Measurements from ENCODE around the gene OAS3.
A peak's percentile ranks its signal among the peaks of the same experiment; 100 is the strongest.
"Not testable (repeated sequence)": the region's sequence is repeated elsewhere in the genome, so short reads cannot be mapped to it uniquely, and the experiment has no call there.

OAS3 gene

GRCh38 chr12:112957125-112957524, 18.9 kb downstream of the OAS3 start:
- not testable (repeated sequence) for DNase-seq (ENCODE audit: low spot score)

GRCh38 chr12:112961074-112961473, 22.8 kb downstream of the OAS3 start:
- DNase-seq (ENCODE audit: low spot score) = no peak

GRCh38 chr12:112961536-112961935, 23.3 kb downstream of the OAS3 start:
- DNase-seq (ENCODE audit: low spot score) = no peak

- DNase-seq (ENCODE audit: low spot score) = peak; percentile 40
These were observed 24.3 kb downstream of the OAS3 start for GRCh38 chr12:112962561-112962960.

- DNase-seq (ENCODE audit: low spot score) = peak; percentile 45
These were observed 25.1 kb downstream of the OAS3 start for GRCh38 chr12:112963227-112963861.

- DNase-seq (ENCODE audit: low spot score) = no peak
These were observed 25.9 kb downstream of the OAS3 start for GRCh38 chr12:112964067-112964670.

GRCh38 chr12:112964915-112965314, 26.6 kb downstream of the OAS3 start:
- DNase-seq (ENCODE audit: low spot score) = no peak

GRCh38 chr12:112965643-112966042, 27.4 kb downstream of the OAS3 start:
- DNase-seq (ENCODE audit: low spot score) = no peak

GRCh38 chr12:112967306-112967705, 29.0 kb downstream of the OAS3 start:
- no peak for DNase-seq (ENCODE audit: low spot score)

GRCh38 chr12:112967858-112968257, 29.6 kb downstream of the OAS3 start:
- DNase-seq (ENCODE audit: low spot score) = peak; percentile 26

- no peak for DNase-seq (ENCODE audit: low spot score)
These were observed 31.5 kb downstream of the OAS3 start for GRCh38 chr12:112969547-112970306.

- no peak for DNase-seq (ENCODE audit: low spot score)
These were observed 32.1 kb downstream of the OAS3 start for GRCh38 chr12:112970391-112970790.

GRCh38 chr12:112971248-112971647, 33.0 kb downstream of the OAS3 start:
- DNase-seq (ENCODE audit: low spot score) = no peak

GRCh38 chr12:112973011-112973735, 34.9 kb downstream of the OAS3 start:
- no peak for DNase-seq (ENCODE audit: low spot score)

- DNase-seq (ENCODE audit: low spot score) = no peak
These were observed 35.6 kb downstream of the OAS3 start for GRCh38 chr12:112973818-112974231.

- peak; percentile 34 for DNase-seq (ENCODE audit: low spot score)
These were observed 36.6 kb downstream of the OAS3 start for GRCh38 chr12:112974904-112975303.

- DNase-seq (ENCODE audit: low spot score) = peak; percentile 35
These were observed 38.9 kb downstream of the OAS3 start for GRCh38 chr12:112977139-112977538.

- DNase-seq (ENCODE audit: low spot score) = peak; percentile 38
These were observed 39.4 kb downstream of the OAS3 start for GRCh38 chr12:112977641-112978040.

- DNase-seq (ENCODE audit: low spot score) = peak; percentile 47
These were observed 40.1 kb downstream of the OAS3 start, which contains the start of gene OAS2 for GRCh38 chr12:112978163-112979040. Gene OAS2 (plus strand): TSS chr12:112978519. CDS start chr12:112978609, 90 bp downstream.

GRCh38 chr12:112979041-112979680, 40.9 kb downstream of the OAS3 start:
- peak; percentile 37 for DNase-seq (ENCODE audit: low spot score)
